Uterus (tissue), 4 donors: ENCODE results near the gene MAPT. TPM values are rescaled to one million over a fixed set of nuclear protein-coding genes. Genes with fewer than 3 reads are reported as not detected.

Source experiments
- DNase-seq, 2 donors: peaks; one replicate each; pipeline ENCODE4 v3.0.0-alpha.2; 2019 to 2020
- H3K27ac ChIP-seq, 2 donors: fragments of 200-600 bp; sonication (generic); 1 replicate in 1 of 2; 2 replicates in 1 of 2; pipeline ENCODE4 v1.5.1; 2016 to 2018
- H3K27me3 ChIP-seq, 2 donors: fragments of 200-600 bp; sonication (generic); one replicate each; pipeline ENCODE4 v1.5.1; 2018 to 2019; ENCODE audit warnings: control low read depth in 1 of 2
- H3K36me3 ChIP-seq, 2 donors: fragments of 200-600 bp; sonication (generic); one replicate each; pipeline ENCODE4 v1.5.1; 2019; ENCODE audit warnings: control low read depth in 1 of 2
- H3K4me1 ChIP-seq, 2 donors: fragments of 200-600 bp; sonication (generic); one replicate each; pipeline ENCODE4 v1.5.1; 2018 to 2019; ENCODE audit warnings: control low read depth in 1 of 2
- H3K4me3 ChIP-seq, 2 donors: fragments of 200-600 bp; sonication (generic); 1 replicate in 1 of 2; 2 replicates in 1 of 2; pipeline ENCODE4 v1.5.1; 2018 to 2019; ENCODE audit warnings: mild to moderate bottlenecking in 1 of 2
- H3K9me3 ChIP-seq, 2 donors: fragments of 200-600 bp; sonication (generic); one replicate each; pipeline ENCODE4 v1.5.1; 2019; ENCODE audit warnings: control low read depth in 1 of 2
- POLR2A ChIP-seq, 2 donors: fragments of 450-650 bp; IDR thresholded peaks; one replicate each; pipeline ENCODE4 v1.6.1; 2016; ENCODE audit warnings: antibody characterized with exemption in 2 of 2, mild to moderate bottlenecking in 1 of 2, moderate library complexity in 1 of 2
- intact Hi-C: fragments of 100-400 bp; cut with DNase I; formaldehyde crosslinking; loops from one replicate; pipeline ENCODE4 v1.15.1; 2023; ENCODE audit warnings: low total_unique reads
- total RNA-seq, 4 donors: library from RNA; depleted of rRNA in 3 of 4; stranded (reverse); fragments of >200 nt in 3 of 4; gene quantifications; one replicate each; pipeline versions ENCODE4 v1.1.0 to v1.2.4, GENCODE V29; 2014 to 2023
- TF ChIP-seq, protein P1 (sequence below), 4 experiments: fragments of 200-600 bp in 2 of 4; fragments of 450-650 bp in 2 of 4; sonication (generic) in 2 of 4; IDR thresholded peaks; one replicate each; pipeline ENCODE4 v1.5.1; 2016 to 2019; ENCODE audit warnings: antibody characterized with exemption in 4 of 4, mild to moderate bottlenecking in 2 of 4, moderate library complexity in 1 of 4
- donor health status: DM: yes; HTN: yes; CAD: no.

Gene MAPT
- total RNA-seq, 4 donors from 2014 or later, result 0.26 to 4.1 (median 1.5) TPM; not detected in 1

DNA sequence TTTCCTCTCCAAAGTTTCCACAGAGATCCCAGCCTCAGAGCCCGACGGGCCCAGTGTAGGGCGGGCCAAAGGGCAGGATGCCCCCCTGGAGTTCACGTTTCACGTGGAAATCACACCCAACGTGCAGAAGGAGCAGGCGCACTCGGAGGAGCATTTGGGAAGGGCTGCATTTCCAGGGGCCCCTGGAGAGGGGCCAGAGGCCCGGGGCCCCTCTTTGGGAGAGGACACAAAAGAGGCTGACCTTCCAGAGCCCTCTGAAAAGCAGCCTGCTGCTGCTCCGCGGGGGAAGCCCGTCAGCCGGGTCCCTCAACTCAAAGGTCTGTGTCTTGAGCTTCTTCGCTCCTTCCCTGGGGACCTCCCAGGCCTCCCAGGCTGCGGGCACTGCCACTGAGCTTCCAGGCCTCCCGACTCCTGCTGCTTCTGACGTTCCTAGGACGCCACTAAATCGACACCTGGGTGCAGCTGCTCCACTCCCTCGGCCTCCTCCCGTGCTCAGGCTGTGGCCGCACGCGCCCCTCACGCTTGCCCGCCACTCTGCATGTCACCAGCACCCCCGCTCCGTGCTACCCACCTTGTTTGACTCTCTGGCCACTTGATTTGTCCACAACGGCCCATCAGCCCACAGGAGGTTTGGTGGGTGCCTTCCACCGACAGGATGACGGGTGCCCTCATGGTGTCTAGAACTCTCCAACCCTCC is 89.4 kb downstream of the MAPT start:
- Histone ChIP-seq H3K27me3 (no peaks in the 10 kb centered on the region), H3K27ac (no peak overlapping the region), H3K4me1 (no peaks in the 10 kb centered on the region), H3K4me3 (no peak overlapping the region), H3K9me3 (no peaks in the 10 kb centered on the region), H3K36me3 (no peaks in the 10 kb centered on the region)
- no peak for TF ChIP-seq POLR2A (IDR thresholded peaks at IDR 0.05)
- intact Hi-C loops, result no loop called here
- no peak for DNase-seq

DNA sequence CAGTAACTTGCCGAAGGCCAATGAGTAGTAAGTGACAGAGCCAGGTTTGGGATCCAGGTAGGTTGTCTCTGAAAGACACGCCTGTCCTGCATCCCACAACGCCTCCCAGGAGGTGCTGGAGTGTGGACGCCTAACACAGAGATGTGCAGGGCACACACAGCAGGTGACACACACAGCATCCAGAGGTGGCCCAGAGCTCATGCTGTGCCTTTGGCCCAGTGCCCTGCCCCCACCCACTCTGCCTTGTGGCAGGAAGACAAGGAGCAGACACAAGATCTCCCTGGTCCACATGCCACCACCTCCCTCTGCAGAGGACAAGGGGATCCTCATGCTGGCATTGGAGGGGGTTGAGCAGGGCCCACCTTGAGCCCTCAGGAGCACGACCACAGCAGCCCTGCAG is 90.0 kb downstream of the MAPT start:
- Histone ChIP-seq H3K36me3 (no peaks in the 10 kb centered on the region), H3K9me3 (no peaks in the 10 kb centered on the region), H3K4me1 (no peaks in the 10 kb centered on the region), H3K4me3 (no peak overlapping the region), H3K27me3 (no peaks in the 10 kb centered on the region), H3K27ac (no peak overlapping the region)
- intact Hi-C loops, result no loop called here
- DNase-seq, result no peak
- TF ChIP-seq POLR2A (IDR thresholded peaks at IDR 0.05), result no peak
- TF ChIP-seq, protein P1, sequence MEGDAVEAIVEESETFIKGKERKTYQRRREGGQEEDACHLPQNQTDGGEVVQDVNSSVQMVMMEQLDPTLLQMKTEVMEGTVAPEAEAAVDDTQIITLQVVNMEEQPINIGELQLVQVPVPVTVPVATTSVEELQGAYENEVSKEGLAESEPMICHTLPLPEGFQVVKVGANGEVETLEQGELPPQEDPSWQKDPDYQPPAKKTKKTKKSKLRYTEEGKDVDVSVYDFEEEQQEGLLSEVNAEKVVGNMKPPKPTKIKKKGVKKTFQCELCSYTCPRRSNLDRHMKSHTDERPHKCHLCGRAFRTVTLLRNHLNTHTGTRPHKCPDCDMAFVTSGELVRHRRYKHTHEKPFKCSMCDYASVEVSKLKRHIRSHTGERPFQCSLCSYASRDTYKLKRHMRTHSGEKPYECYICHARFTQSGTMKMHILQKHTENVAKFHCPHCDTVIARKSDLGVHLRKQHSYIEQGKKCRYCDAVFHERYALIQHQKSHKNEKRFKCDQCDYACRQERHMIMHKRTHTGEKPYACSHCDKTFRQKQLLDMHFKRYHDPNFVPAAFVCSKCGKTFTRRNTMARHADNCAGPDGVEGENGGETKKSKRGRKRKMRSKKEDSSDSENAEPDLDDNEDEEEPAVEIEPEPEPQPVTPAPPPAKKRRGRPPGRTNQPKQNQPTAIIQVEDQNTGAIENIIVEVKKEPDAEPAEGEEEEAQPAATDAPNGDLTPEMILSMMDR (IDR thresholded peaks at IDR 0.05), result no peak

DNA sequence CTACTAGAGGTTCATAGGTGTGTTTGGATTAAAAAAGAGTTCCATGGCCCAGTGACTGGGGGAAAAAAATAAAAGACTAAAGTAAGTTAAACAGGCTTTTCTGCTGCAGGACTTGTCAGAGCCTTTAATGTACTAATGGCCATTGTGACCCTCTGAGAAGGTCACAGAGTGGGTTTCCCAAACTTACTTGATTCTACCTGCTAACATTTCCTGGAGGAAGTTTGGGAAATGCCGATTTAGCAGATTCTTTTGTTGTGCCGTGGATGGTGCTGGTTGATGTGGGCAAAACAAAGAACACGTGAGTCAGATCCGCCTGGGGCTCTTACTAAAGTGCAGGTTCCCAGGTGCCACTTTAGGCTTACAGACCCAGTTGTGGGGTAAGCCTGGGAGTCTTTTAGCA is 91.1 kb downstream of the MAPT start:
- intact Hi-C loops, result no loop called here
- TF ChIP-seq, protein P1 (IDR thresholded peaks at IDR 0.05), result no peak
- no peak for TF ChIP-seq POLR2A (IDR thresholded peaks at IDR 0.05)
- DNase-seq, result no peak

DNA sequence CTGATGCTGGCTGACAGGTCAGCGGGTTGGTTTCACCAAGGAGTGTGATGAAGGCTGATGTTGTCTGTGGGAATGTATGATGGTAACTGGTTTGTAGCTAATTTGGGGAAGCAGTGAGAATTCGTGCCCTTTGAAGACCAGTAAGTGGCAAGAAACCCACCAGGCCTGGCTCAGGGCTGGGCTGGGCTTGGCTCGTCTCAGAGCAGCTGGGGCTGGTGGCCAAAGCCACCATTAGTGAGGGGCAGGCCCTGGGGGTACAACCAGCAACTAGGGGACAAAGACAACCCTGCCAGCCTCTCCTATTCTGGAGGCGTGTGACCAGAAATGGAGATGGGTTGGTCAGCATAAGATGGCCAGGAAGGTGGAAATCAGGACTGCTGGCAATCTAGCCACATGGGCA is 91.7 kb downstream of the MAPT start:
- no peaks in the 10 kb centered on the region for H3K9me3 ChIP-seq
- TF ChIP-seq POLR2A (IDR thresholded peaks at IDR 0.05), result no peak
- TF ChIP-seq, protein P1 (IDR thresholded peaks at IDR 0.05), result no peak
- no peaks in the 10 kb centered on the region for H3K27me3 ChIP-seq
- H3K27ac ChIP-seq, result no peak overlapping the region
- no peak overlapping the region for H3K4me3 ChIP-seq
- H3K36me3 ChIP-seq, result no peaks in the 10 kb centered on the region
- DNase-seq, result no peak
- no peaks in the 10 kb centered on the region for H3K4me1 ChIP-seq
- intact Hi-C loops, result no loop called here

More for the DNA sequence above, 91.1 kb downstream of the MAPT start:
- Histone ChIP-seq H3K9me3 (no peaks in the 10 kb centered on the region), H3K4me3 (no peak overlapping the region), H3K4me1 (no peaks in the 10 kb centered on the region), H3K27me3 (no peaks in the 10 kb centered on the region), H3K27ac (no peak overlapping the region), H3K36me3 (no peaks in the 10 kb centered on the region)

DNA sequence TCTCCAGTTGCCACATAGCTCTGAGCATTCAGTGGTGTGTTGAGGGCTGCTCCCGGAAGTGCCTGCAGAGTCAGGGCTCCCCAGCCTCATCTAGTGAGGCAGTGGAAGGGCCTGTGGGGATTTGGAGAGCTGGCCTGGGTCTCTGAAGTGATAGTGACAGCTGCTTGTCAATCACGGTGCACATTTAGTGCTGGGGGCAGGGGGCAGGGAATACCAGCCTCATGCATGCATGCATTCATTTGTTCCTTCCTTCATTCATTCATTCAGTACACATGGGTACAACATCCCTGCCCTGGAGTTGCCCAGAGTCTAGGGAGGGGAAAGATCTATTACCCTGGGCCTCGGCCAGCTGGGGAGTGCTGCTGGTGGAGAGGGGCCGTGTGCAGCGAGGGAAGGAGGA is 93.4 kb downstream of the MAPT start:
- TF ChIP-seq, protein P1 (IDR thresholded peaks at IDR 0.05), result no peak
- no peak for TF ChIP-seq POLR2A (IDR thresholded peaks at IDR 0.05)
- Histone ChIP-seq H3K4me3 (no peak overlapping the region), H3K36me3 (no peaks in the 10 kb centered on the region), H3K27ac (no peak overlapping the region), H3K27me3 (no peaks in the 10 kb centered on the region), H3K4me1 (no peaks in the 10 kb centered on the region), H3K9me3 (no peaks in the 10 kb centered on the region)
- intact Hi-C loops, result no loop called here
- no peak for DNase-seq
